ENCODE data around the gene THEM4. TPM values are rescaled to one million over a fixed set of nuclear protein-coding genes. Genes with fewer than 3 reads are reported as not detected.

The THEM4 gene
- total and polyA plus RNA-seq, 7 donors = 4.9 to 21.9 (median 16.1) TPM

GRCh38 chr1:151828921-151829320 is 80.4 kb downstream of the THEM4 start:
- no peak overlapping the region for H3K4me3 ChIP-seq
- intact Hi-C loops (cut with DNase I) = no loop called here
- peaks cover 0 to 52% (median 5%) of the 10 kb centered on the region in 3 donors for H3K27me3 ChIP-seq
- H3K36me3 ChIP-seq = no peaks in the 10 kb centered on the region
- H3K27ac ChIP-seq = no peak overlapping the region
- 10 to 30% methylated on average over 12 of the region's 12 CpGs for WGBS, 2 donors
- no peak for DNase-seq
- peaks cover 0 to 10% (median 8%) of the 10 kb centered on the region in 4 donors for H3K4me1 ChIP-seq
- H3K9me3 ChIP-seq = no peaks in the 10 kb centered on the region
- TF ChIP-seq CTCF (IDR thresholded peaks at IDR 0.05) (no peak), EP300 (IDR thresholded peaks at IDR 0.05) (no peak), POLR2AphosphoS5 (IDR thresholded peaks at IDR 0.05) (no peak), POLR2A (IDR thresholded peaks at IDR 0.05) (no peak)

DNA sequence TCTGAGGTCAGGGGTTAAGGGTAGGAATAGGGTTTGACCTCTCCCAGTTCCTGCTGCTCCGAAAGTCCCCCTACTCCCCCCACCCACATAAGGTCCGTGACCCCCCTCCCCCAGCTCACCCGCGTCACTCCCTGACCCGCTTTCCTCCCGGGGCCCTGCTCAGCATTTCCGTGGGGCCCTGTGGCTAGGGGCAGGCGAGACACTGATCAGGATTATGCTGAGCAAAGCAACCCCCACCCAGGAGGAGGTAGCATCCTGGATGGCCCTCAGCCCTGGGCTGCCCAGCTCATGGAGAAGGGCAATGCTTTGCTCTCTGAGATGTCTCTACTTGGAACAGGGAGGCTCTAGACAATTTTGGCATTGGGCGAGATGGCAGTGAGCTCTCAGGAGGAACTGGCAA is 81.5 kb downstream of the THEM4 start:
- intact Hi-C loops (cut with DNase I) = no loop called here
- DNase-seq = no peak
- Histone ChIP-seq H3K9me3 (no peaks in the 10 kb centered on the region), H3K4me3 (no peak overlapping the region), H3K36me3 (no peaks in the 10 kb centered on the region), H3K4me1 (peaks cover 0 to 10% (median 8%) of the 10 kb centered on the region in 4 donors), H3K27ac (no peak overlapping the region), H3K27me3 (peaks cover 0 to 41% (median 5%) of the 10 kb centered on the region in 3 donors)
- WGBS, 2 donors = 53 to 75% methylated on average over 9 of the region's 9 CpGs
- TF ChIP-seq POLR2AphosphoS5 (IDR thresholded peaks at IDR 0.05) (no peak), CTCF (IDR thresholded peaks at IDR 0.05) (no peak), EP300 (IDR thresholded peaks at IDR 0.05) (no peak), POLR2A (IDR thresholded peaks at IDR 0.05) (no peak)

DNA sequence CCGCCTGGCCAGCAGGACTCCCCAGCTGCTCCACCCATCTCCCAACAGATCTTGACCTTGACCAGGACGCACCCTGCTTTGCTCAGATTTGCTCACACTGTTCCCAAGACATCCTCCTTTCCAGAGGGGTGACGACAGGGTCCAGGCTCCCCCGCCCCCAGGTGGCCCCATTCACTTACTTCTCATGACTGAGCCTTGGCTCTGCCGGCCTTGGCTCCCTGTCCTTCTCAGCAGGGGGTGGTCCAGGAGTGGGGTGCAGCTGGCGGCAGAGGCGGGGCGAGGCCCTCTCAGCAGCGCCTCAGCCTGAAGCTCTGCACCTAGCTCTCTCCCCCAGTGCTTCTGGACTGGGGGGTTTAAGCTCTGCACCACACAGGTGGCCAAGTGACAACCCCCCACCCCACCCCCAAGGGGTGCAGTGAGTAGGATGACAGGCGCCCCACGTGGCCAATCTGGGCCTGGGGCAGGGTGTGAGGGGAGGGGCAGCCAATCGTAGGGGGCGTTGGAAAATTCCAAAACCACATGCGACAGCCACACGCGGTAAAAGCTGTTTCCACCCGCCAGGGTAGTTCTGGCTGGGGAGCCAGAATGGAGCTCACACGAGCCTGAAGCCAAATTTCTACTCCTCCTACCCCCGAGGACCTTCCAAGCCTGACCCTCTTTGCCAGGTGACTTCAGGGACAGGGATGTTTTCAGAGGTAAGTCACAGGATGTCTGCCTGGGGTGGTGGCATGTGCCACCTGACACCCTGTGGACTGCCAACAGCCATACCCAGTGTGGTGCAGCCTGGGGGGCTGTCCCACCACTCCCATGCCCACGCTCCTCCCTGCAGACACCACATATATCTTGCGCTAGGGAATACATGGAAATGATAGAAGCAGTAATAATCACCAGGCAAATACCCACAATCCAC is 83.3 kb downstream of the THEM4 start:
- Histone ChIP-seq H3K36me3 (no peaks in the 10 kb centered on the region), H3K4me1 (peaks cover 0 to 9% (median 3%) of the 10 kb centered on the region in 4 donors), H3K9me3 (no peaks in the 10 kb centered on the region), H3K4me3 (no peak overlapping the region), H3K27me3 (peaks cover 0 to 29% (median 0%) of the 10 kb centered on the region in 3 donors), H3K27ac (no peak overlapping the region)
- TF ChIP-seq POLR2AphosphoS5 (IDR thresholded peaks at IDR 0.05) = no peak
- no peak for TF ChIP-seq POLR2A (IDR thresholded peaks at IDR 0.05)
- no peak for TF ChIP-seq CTCF (IDR thresholded peaks at IDR 0.05)
- TF ChIP-seq EP300 (IDR thresholded peaks at IDR 0.05) = no peak
- DNase-seq = no peak
- intact Hi-C loops (cut with DNase I) = no loop called here
- WGBS, 2 donors = 66 to 76% methylated on average over 21 of the region's 21 CpGs

- H3K9me3 ChIP-seq = no peaks in the 10 kb centered on the region
- intact Hi-C loops (cut with DNase I) = no loop called here
- WGBS, 2 donors = 79 to 83% methylated on average over 9 of the region's 9 CpGs
- H3K36me3 ChIP-seq = no peaks in the 10 kb centered on the region
- H3K4me3 ChIP-seq = no peak overlapping the region
- peaks cover 0 to 29% (median 0%) of the 10 kb centered on the region in 3 donors for H3K27me3 ChIP-seq
- TF ChIP-seq POLR2AphosphoS5 (IDR thresholded peaks at IDR 0.05) (no peak), EP300 (IDR thresholded peaks at IDR 0.05) (no peak), POLR2A (IDR thresholded peaks at IDR 0.05) (no peak), CTCF (IDR thresholded peaks at IDR 0.05) (no peak)
- no peak for DNase-seq
- H3K27ac ChIP-seq = no peak overlapping the region
- peaks cover 0 to 9% (median 3%) of the 10 kb centered on the region in 4 donors for H3K4me1 ChIP-seq
Observed at GRCh38 chr1:151825204-151825603, 84.1 kb downstream of the THEM4 start.

Small RNA genes lying within 50 kb of the gene (small RNA-seq; reads per million reads assigned to genes)
- gene RF00019 = 0 reads per million in 3 donors

Other genes starting within 250 kb of the THEM4 start
- gene CELF3, start 192.7 kb downstream of the THEM4 start, total RNA-seq = 1 to 10 TPM; 1.3 to 4.3 (median 1.6) TPM
- 1 to 10 TPM in 1 of 3 donors, under 1 TPM in 2; 0.60 to 2.4 (median 0.69) TPM for gene CELF3, start 192.7 kb downstream of the THEM4 start, polyA plus RNA-seq
- 10 to 100 TPM in 1 of 4 donors, not detected in 3; 11.4 TPM for gene RIIAD1, start 188.0 kb downstream of the THEM4 start, total RNA-seq
- gene RIIAD1, start 188.0 kb downstream of the THEM4 start, polyA plus RNA-seq = under 1 TPM in 1 of 3 donors, not detected in 2; 0.39 TPM
- 10 to 100 TPM; 49.6 to 68.7 (median 66.9) TPM for gene MRPL9, start 146.0 kb downstream of the THEM4 start, total RNA-seq
- 10 to 100 TPM; 47.9 to 55.8 (median 51.7) TPM for gene MRPL9, start 146.0 kb downstream of the THEM4 start, polyA plus RNA-seq
- 1 to 10 TPM; 3.7 to 4.9 (median 3.9) TPM for gene TDRKH, start 119.0 kb downstream of the THEM4 start, total RNA-seq
- 1 to 10 TPM; 1.8 to 5.5 (median 2.3) TPM for gene TDRKH, start 119.0 kb downstream of the THEM4 start, polyA plus RNA-seq
- gene LINGO4, start 104.1 kb downstream of the THEM4 start, total RNA-seq = under 1 TPM in 1 of 4 donors, not detected in 3; 0.16 TPM
- gene LINGO4, start 104.1 kb downstream of the THEM4 start, polyA plus RNA-seq = under 1 TPM in 1 of 3 donors, not detected in 2; 0.13 TPM
- under 1 TPM in 3 of 4 donors, not detected in 1; 0.27 to 0.71 (median 0.49) TPM for gene RORC, start 77.7 kb downstream of the THEM4 start, total RNA-seq
- 10 to 100 TPM in 2 of 3 donors, 1 to 10 TPM in 1; 7.1 to 18.0 (median 10.4) TPM for gene RORC, start 77.7 kb downstream of the THEM4 start, polyA plus RNA-seq
- not detected for gene C2CD4D, start 69.7 kb downstream of the THEM4 start, total RNA-seq
- under 1 TPM; 0.20 to 0.69 (median 0.60) TPM for gene C2CD4D, start 69.7 kb downstream of the THEM4 start, polyA plus RNA-seq
- not detected for gene THEM5, start 55.8 kb downstream of the THEM4 start, total RNA-seq
- gene THEM5, start 55.8 kb downstream of the THEM4 start, polyA plus RNA-seq = not detected
- 10 to 100 TPM; 20.2 to 57.9 (median 43.0) TPM for gene S100A10, start 84.3 kb upstream of the THEM4 start, total RNA-seq
- gene S100A10, start 84.3 kb upstream of the THEM4 start, polyA plus RNA-seq = 1,000 to 10,000 TPM; 1,087 to 1,816 (median 1,723) TPM
- gene S100A11, start 127.5 kb upstream of the THEM4 start, total RNA-seq = 100 to 1,000 TPM in 3 of 4 donors, 10 to 100 TPM in 1; 92.6 to 156 (median 109) TPM
- gene S100A11, start 127.5 kb upstream of the THEM4 start, polyA plus RNA-seq = 100 to 1,000 TPM; 371 to 633 (median 478) TPM
- not detected for gene TCHHL1, start 179.6 kb upstream of the THEM4 start, total RNA-seq
- not detected for gene TCHHL1, start 179.6 kb upstream of the THEM4 start, polyA plus RNA-seq
- gene TCHH, start 205.9 kb upstream of the THEM4 start, total RNA-seq = under 1 TPM in 3 of 4 donors, not detected in 1; under 0.01 to 0.28 (median 0.16) TPM
- under 1 TPM in 1 of 3 donors, not detected in 2; 0.10 TPM for gene TCHH, start 205.9 kb upstream of the THEM4 start, polyA plus RNA-seq
- not detected for gene RPTN, start 249.7 kb upstream of the THEM4 start, total RNA-seq
- not detected for gene RPTN, start 249.7 kb upstream of the THEM4 start, polyA plus RNA-seq